ENCODE data around the gene NUDT3.

The NUDT3 gene

GRCh38 chr6:34310817-34311216 is 81.7 kb downstream of the NUDT3 start:
- in situ Hi-C loops (cut with MboI; ENCODE audit: low pct_unique_long_range_greater_than_20kb, low sequenced_read_pairs): no loop called here
- peak; percentile 20 for DNase-seq

GRCh38 chr6:34308483-34308882 is 84.0 kb downstream of the NUDT3 start:
- in situ Hi-C loops (cut with MboI; ENCODE audit: low pct_unique_long_range_greater_than_20kb, low sequenced_read_pairs): no loop called here
- no peak for DNase-seq

GRCh38 chr6:34305982-34306708 is 86.3 kb downstream of the NUDT3 start:
- no peak for DNase-seq
- in situ Hi-C loops (cut with MboI; ENCODE audit: low pct_unique_long_range_greater_than_20kb, low sequenced_read_pairs): no loop called here

- in situ Hi-C loops (cut with MboI; ENCODE audit: low pct_unique_long_range_greater_than_20kb, low sequenced_read_pairs): no loop called here
- no peak for DNase-seq
Measured at GRCh38 chr6:34305497-34305896, 87.0 kb downstream of the NUDT3 start.

GRCh38 chr6:34304164-34304563 is 88.3 kb downstream of the NUDT3 start:
- no peak for DNase-seq
- in situ Hi-C loops (cut with MboI; ENCODE audit: low pct_unique_long_range_greater_than_20kb, low sequenced_read_pairs): no loop called here

- no peak for DNase-seq
- in situ Hi-C loops (cut with MboI; ENCODE audit: low pct_unique_long_range_greater_than_20kb, low sequenced_read_pairs): no loop called here
Measured at GRCh38 chr6:34302929-34303328, 89.5 kb downstream of the NUDT3 start.

- in situ Hi-C loops (cut with MboI; ENCODE audit: low pct_unique_long_range_greater_than_20kb, low sequenced_read_pairs): no loop called here
- DNase-seq: no peak
Measured at GRCh38 chr6:34301408-34301807, 91.1 kb downstream of the NUDT3 start.

- DNase-seq: no peak
- in situ Hi-C loops (cut with MboI; ENCODE audit: low pct_unique_long_range_greater_than_20kb, low sequenced_read_pairs): no loop called here
Measured at GRCh38 chr6:34300332-34300751, 92.1 kb downstream of the NUDT3 start.

GRCh38 chr6:34298941-34299340 is 93.5 kb downstream of the NUDT3 start:
- in situ Hi-C loops (cut with MboI; ENCODE audit: low pct_unique_long_range_greater_than_20kb, low sequenced_read_pairs): no loop called here
- DNase-seq: no peak

- in situ Hi-C loops (cut with MboI; ENCODE audit: low pct_unique_long_range_greater_than_20kb, low sequenced_read_pairs): no loop called here
- DNase-seq: no peak
Measured at GRCh38 chr6:34295721-34296120, 96.7 kb downstream of the NUDT3 start.

- DNase-seq: no peak
- in situ Hi-C loops (cut with MboI; ENCODE audit: low pct_unique_long_range_greater_than_20kb, low sequenced_read_pairs): no loop called here
Measured at GRCh38 chr6:34292954-34293353, 99.5 kb downstream of the NUDT3 start.

GRCh38 chr6:34289137-34289536 is 103.3 kb downstream of the NUDT3 start:
- no peak for DNase-seq
- in situ Hi-C loops (cut with MboI; ENCODE audit: low pct_unique_long_range_greater_than_20kb, low sequenced_read_pairs): no loop called here

- peak; percentile 51 for DNase-seq
- in situ Hi-C loops (cut with MboI; ENCODE audit: low pct_unique_long_range_greater_than_20kb, low sequenced_read_pairs): no loop called here
Measured at GRCh38 chr6:34288581-34288980, 103.9 kb downstream of the NUDT3 start.

GRCh38 chr6:34285448-34286164 is 106.9 kb downstream of the NUDT3 start:
- no peak for DNase-seq
- in situ Hi-C loops (cut with MboI; ENCODE audit: low pct_unique_long_range_greater_than_20kb, low sequenced_read_pairs): no loop called here

GRCh38 chr6:34284563-34285447 is 107.7 kb downstream of the NUDT3 start:
- peak; percentile 97 for DNase-seq
- in situ Hi-C loops (cut with MboI; ENCODE audit: low pct_unique_long_range_greater_than_20kb, low sequenced_read_pairs): no loop called here

- in situ Hi-C loops (cut with MboI; ENCODE audit: low pct_unique_long_range_greater_than_20kb, low sequenced_read_pairs): no loop called here
- DNase-seq: no peak
Measured at GRCh38 chr6:34281702-34282334, 110.7 kb downstream of the NUDT3 start.

- DNase-seq: no peak
- in situ Hi-C loops (cut with MboI; ENCODE audit: low pct_unique_long_range_greater_than_20kb, low sequenced_read_pairs): no loop called here
Measured at GRCh38 chr6:34280216-34280615, 112.3 kb downstream of the NUDT3 start.

GRCh38 chr6:34278833-34279232 is 113.6 kb downstream of the NUDT3 start:
- in situ Hi-C loops (cut with MboI; ENCODE audit: low pct_unique_long_range_greater_than_20kb, low sequenced_read_pairs): no loop called here
- no peak for DNase-seq

GRCh38 chr6:34277763-34278112 is 114.7 kb downstream of the NUDT3 start:
- no peak for DNase-seq
- in situ Hi-C loops (cut with MboI; ENCODE audit: low pct_unique_long_range_greater_than_20kb, low sequenced_read_pairs): no loop called here
